Activated CD8-positive, alpha-beta memory T cell treated with anti-CD3 and anti-CD28 coated beads for 36 hours (primary cell): ENCODE results near the gene PYGO2. TPM values are rescaled to one million over a fixed set of nuclear protein-coding genes. Genes with fewer than 3 reads are reported as not detected.

Experiments
- CTCF ChIA-PET: fragments of 350-600 bp; sonication (Branson Sonifier 250); formaldehyde crosslinking; loops from one replicate; lab custom pipeline; 2021; ENCODE audit warnings: antibody characterized with exemption; lab: Charles Lee
- POLR2A ChIA-PET: fragments of 350-600 bp; sonication (Branson Sonifier 250); formaldehyde crosslinking; loops from one replicate; lab custom pipeline; 2021; ENCODE audit warnings: antibody characterized with exemption; lab: Charles Lee
- total RNA-seq, 2 experiments: library from RNA; stranded (reverse); gene quantifications; one replicate each; pipeline ENCODE4 v1.2.3, GENCODE V29; 2021

The PYGO2 gene
- total RNA-seq, 2 experiments from 2014 or later, result 28.7 to 30.1 TPM

- CTCF ChIA-PET, result interaction anchor here (0.6 to 1.3 kb wide), 8 partner anchors 39 to 339 kb away, joined by 3 to 5 read pairs (median 4); partner anchors contain the start of gene FLAD1
- POLR2A ChIA-PET, result interaction anchor here (0.5 to 0.6 kb wide), 2 partner anchors 60 to 335 kb away, joined by 3 to 4 read pairs; no protein-coding TSS in a partner anchor
Observed at GRCh38 chr1:154943649-154944400, 17.8 kb downstream of the PYGO2 start.

- ChIA-PET POLR2A (no interaction called here), CTCF (interaction anchor here (1.2 kb wide), 1 partner anchor 272 kb away, joined by 3 read pairs; no protein-coding TSS in a partner anchor)
Observed at GRCh38 chr1:154941333-154942013, 20.1 kb downstream of the PYGO2 start.

GRCh38 chr1:154940651-154941194, 20.9 kb downstream of the PYGO2 start:
- ChIA-PET POLR2A (interaction anchor here (0.5 to 0.8 kb wide), 2 partner anchors 10 to 12 kb away, joined by 3 to 4 read pairs; no protein-coding TSS in a partner anchor), CTCF (interaction anchor here (1.2 kb wide), 1 partner anchor 271 kb away, joined by 3 read pairs; no protein-coding TSS in a partner anchor)

DNA sequence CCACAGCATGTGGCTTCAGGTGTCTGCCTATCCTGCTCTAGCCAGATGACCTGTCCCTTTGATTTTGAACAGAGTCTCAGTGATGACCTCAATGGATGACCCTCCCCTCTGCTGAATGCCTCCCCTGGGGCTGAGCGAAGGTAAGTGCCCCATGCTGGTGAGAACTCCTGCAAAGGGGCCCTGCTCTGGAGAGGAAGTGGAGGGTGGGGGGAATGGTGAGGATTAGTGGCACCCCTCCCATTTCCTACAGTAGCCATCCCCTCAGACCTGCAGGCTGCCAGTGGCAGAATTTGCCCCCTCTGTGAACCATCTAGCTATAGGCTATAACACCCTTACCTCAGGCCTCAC, 21.4 kb downstream of the PYGO2 start:
- ChIA-PET CTCF (interaction anchor here (0.9 to 1.2 kb wide), 2 partner anchors 15 to 270 kb away, joined by 3 read pairs; partner anchors contain the start of gene PBXIP1), POLR2A (interaction anchor here (0.5 to 0.8 kb wide), 2 partner anchors 9 to 12 kb away, joined by 3 to 4 read pairs; no protein-coding TSS in a partner anchor)

DNA sequence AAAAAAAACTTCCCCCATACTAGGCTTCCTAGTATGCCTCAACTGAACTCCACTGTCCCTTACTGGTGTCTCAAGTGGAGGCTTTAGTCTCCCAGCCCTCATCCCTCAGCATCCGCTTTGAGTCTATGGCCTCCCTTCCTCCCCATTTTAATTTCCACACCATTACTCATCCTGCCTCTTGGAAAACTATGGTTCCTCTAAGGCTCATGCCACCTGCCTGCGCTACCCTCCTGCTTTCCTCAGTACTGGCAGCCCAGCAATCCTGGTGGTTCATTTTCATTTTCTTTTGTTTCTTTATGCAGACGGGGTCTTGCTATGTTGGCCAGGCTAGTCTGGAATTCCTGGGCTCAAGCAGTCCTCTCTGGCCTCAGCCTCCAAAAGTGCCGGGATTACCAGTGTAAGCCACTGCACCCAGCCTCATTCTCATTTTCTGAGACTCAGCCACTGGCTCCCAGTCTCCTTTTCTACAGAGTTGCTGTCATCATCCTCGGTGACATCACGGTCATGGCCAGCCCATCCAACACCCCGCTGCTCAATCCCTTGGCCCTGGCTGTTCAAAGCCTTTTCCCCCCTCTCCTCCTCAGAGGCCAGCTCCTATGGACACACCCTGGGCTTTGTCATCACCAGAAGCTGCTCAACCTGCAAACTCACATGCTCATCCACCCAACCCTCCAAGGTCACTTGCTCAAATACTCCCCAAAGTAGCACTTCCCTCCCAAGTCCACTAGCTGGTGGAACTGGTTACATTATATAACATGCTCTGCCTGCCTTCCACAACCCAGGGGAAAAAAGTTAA, 22.8 kb downstream of the PYGO2 start:
- ChIA-PET CTCF (interaction anchor here (0.7 to 1.0 kb wide), 4 partner anchors 17 to 238 kb away, joined by 3 to 4 read pairs (median 4); partner anchors contain the start of gene PBXIP1), POLR2A (no interaction called here)

- ChIA-PET POLR2A (interaction anchor here (1.3 kb wide), 1 partner anchor 14 kb away, joined by 5 read pairs; no protein-coding TSS in a partner anchor), CTCF (interaction anchor here (0.6 to 2.5 kb wide), 4 partner anchors 23 to 79 kb away, joined by 3 to 8 read pairs (median 4); no protein-coding TSS in a partner anchor)
Observed at GRCh38 chr1:154937988-154938386, 23.6 kb downstream of the PYGO2 start.

GRCh38 chr1:154937085-154937987, 24.2 kb downstream of the PYGO2 start:
- ChIA-PET POLR2A (interaction anchor here (0.5 to 1.5 kb wide), 5 partner anchors 14 to 115 kb away, joined by 4 to 8 read pairs (median 7); partner anchors contain the start of gene PBXIP1), CTCF (interaction anchor here (0.6 to 2.5 kb wide), 10 partner anchors 12 to 378 kb away, joined by 3 to 8 read pairs (median 4); no protein-coding TSS in a partner anchor)

GRCh38 chr1:154936555-154937084, 25.0 kb downstream of the PYGO2 start, which contains the start of gene PMVK:
Gene PMVK (minus strand): TSS chr1:154936719. CDS start chr1:154936685, 34 bp downstream.
- CTCF ChIA-PET, result interaction anchor here (0.6 to 2.5 kb wide), 12 partner anchors 11 to 377 kb away, joined by 3 to 8 read pairs (median 4); partner anchors contain the start of gene PYGO2
- POLR2A ChIA-PET, result interaction anchor here (0.5 to 1.5 kb wide), 7 partner anchors 19 to 377 kb away, joined by 3 to 8 read pairs (median 4); partner anchors contain the start of gene PBXIP1

DNA sequence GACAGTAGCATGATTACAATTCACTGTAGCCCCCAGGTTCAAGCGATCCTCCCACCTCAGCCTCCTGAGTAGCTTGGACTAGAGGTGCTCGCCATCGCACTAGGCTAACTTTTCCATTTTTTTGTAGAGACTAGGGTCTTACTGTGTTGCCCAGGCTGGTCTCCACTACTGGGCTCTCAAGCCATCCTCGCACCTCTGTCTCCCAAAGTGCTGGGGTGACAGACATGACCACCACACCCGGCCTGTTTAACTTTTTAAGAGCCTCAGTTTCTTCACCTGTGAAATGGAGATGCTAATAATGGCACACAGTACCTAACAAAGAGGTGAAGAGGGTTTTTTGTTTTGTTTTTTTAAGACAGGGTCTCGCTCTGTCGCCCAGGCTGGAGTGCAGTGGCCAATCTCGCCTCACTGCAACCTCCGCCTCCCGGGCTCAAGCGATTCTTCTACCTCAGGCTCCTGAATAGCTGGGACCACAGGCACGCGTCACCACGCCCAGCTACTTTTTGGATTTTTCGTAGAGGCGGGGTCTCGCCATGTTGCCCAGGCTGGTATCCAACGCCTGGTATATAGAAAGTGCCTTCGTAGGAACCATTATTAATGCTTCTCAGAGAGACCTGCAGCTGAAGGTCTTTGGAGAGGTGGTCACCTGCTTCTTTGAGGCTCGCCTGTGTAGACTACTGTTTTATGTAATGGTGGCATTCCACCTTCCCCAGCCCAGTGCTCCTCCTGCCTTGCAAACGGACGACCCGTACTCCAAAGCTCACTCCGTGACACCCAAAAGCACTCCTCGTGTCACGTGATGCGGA, 25.6 kb downstream of the PYGO2 start:
- ChIA-PET CTCF (interaction anchor here (0.6 to 2.5 kb wide), 12 partner anchors 10 to 376 kb away, joined by 3 to 8 read pairs (median 4); partner anchors contain the start of gene PYGO2), POLR2A (interaction anchor here (0.6 to 1.5 kb wide), 7 partner anchors 20 to 376 kb away, joined by 3 to 8 read pairs (median 4); partner anchors contain the start of gene PBXIP1)

GRCh38 chr1:154934358-154934948, 27.1 kb downstream of the PYGO2 start:
- ChIA-PET CTCF (interaction anchor here (0.6 to 1.0 kb wide), 5 partner anchors 19 to 599 kb away, joined by 3 to 5 read pairs (median 5); no protein-coding TSS in a partner anchor), POLR2A (no interaction called here)

DNA sequence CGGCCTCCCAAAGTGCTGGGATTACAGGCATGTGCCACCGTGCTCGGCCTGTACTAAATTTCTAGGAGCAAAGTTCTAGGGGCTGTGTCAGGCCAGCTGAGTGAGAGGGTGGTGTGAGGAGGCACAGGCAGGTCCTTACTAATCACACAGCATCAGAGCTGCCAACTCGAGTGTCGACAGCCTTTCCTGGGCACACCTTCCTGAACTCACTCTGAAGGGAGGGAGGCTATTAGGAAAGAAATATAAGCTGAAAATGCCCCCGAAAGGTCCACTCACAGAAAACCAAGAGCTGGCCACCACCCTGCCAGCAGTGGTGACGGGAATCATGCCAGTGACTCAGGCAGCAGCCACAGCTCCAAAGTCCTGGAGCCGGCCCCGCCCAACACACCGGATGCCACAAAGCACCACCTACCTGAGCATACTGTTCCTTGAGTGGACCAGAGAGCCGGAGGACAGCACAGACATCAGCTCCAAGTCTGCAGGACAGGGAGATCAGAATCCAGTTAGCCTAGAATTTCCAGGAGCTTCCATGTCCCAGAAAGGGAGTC, 29.6 kb downstream of the PYGO2 start:
- ChIA-PET CTCF (no interaction called here), POLR2A (no interaction called here)

DNA sequence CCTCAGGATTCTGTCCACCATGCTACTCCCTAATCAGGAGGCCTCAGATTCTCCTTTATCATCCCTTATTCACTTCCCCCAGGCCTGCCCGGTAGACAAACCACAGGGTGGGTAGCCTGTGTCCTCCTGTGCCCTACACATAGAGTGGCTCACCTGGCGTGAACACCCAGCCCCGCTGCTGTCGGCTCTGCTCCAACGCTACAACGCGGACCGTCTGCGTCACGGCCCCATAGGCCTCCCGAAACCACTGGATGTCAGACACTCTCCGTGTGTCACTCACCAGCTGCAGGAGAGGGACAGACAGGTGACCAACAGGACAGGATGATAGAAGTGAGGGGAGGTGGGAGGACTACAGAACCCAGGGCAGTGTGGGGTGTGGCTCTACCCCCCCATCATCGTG, 35.4 kb downstream of the PYGO2 start:
- POLR2A ChIA-PET, result no interaction called here
- CTCF ChIA-PET, result interaction anchor here (1.4 kb wide), 1 partner anchor 10 kb away, joined by 5 read pairs; the partner anchor contains the start of gene PMVK

GRCh38 chr1:154925335-154926170, 36.0 kb downstream of the PYGO2 start:
- POLR2A ChIA-PET, result interaction anchor here (0.6 kb wide), 1 partner anchor 243 kb away, joined by 5 read pairs; no protein-coding TSS in a partner anchor
- CTCF ChIA-PET, result interaction anchor here (0.7 to 1.4 kb wide), 2 partner anchors 11 to 13 kb away, joined by 4 to 5 read pairs; partner anchors contain the start of gene PMVK

- CTCF ChIA-PET, result interaction anchor here (0.6 kb wide), 1 partner anchor 216 kb away, joined by 4 read pairs; no protein-coding TSS in a partner anchor
Observed at GRCh38 chr1:154923695-154924094, 37.9 kb downstream of the PYGO2 start.

More at GRCh38 chr1:154923695-154924094, 37.9 kb downstream of the PYGO2 start:
- POLR2A ChIA-PET, result no interaction called here
